Hepatic stellate cell (primary cell): ENCODE measurements around the gene PC.
"Not testable (repeated sequence)": the region's sequence is repeated elsewhere in the genome, so short reads cannot be mapped to it uniquely, and the experiment has no call there.

ENCODE experiments used
- DNase-seq: peaks from one replicate; pipeline ENCODE4 v3.0.0; 2011; ENCODE audit warnings: low spot score

Gene PC

GRCh38 chr11:66979336-66979980 lies 21.3 kb upstream of the PC start:
- no peak for DNase-seq

- DNase-seq, result no peak
These were observed 20.5 kb upstream of the PC start for GRCh38 chr11:66978717-66979116.

GRCh38 chr11:66978229-66978628 lies 20.0 kb upstream of the PC start:
- no peak for DNase-seq

- DNase-seq, result no peak
These were observed 18.7 kb upstream of the PC start for GRCh38 chr11:66976925-66977324.

- no peak for DNase-seq
These were observed 17.9 kb upstream of the PC start for GRCh38 chr11:66976028-66976467.

GRCh38 chr11:66975405-66976027 lies 17.3 kb upstream of the PC start:
- DNase-seq, result no peak

- DNase-seq, result no peak
These were observed 16.7 kb upstream of the PC start, which contains the start of gene C11orf86 for GRCh38 chr11:66974724-66975404. Gene C11orf86 (plus strand): TSS chr11:66975304. CDS start chr11:66975363, 59 bp downstream.

GRCh38 chr11:66973956-66974580 lies 15.9 kb upstream of the PC start:
- no peak for DNase-seq

GRCh38 chr11:66971488-66971887 lies 13.3 kb upstream of the PC start:
- DNase-seq, result no peak

- DNase-seq, result peak; percentile 90
These were observed 12.7 kb upstream of the PC start for GRCh38 chr11:66970807-66971442.

- DNase-seq, result no peak
These were observed 12.2 kb upstream of the PC start for GRCh38 chr11:66970371-66970806.

GRCh38 chr11:66969584-66970225 lies 11.5 kb upstream of the PC start:
- no peak for DNase-seq

GRCh38 chr11:66967670-66968425 lies 9.7 kb upstream of the PC start:
- DNase-seq, result peak; percentile 63

GRCh38 chr11:66966351-66966750 lies 8.2 kb upstream of the PC start:
- DNase-seq, result no peak

- no peak for DNase-seq
These were observed 6.3 kb upstream of the PC start for GRCh38 chr11:66964495-66964894.

- no peak for DNase-seq
These were observed 4.6 kb upstream of the PC start for GRCh38 chr11:66962801-66963200.

- DNase-seq, result no peak
These were observed 4.1 kb upstream of the PC start for GRCh38 chr11:66962247-66962646.

- DNase-seq, result not testable (repeated sequence)
These were observed 3.6 kb upstream of the PC start for GRCh38 chr11:66961691-66962213.

- DNase-seq, result no peak
These were observed 732 bp upstream of the PC start for GRCh38 chr11:66958956-66959274.

- DNase-seq, result no peak
These were observed 282 bp downstream of the PC start for GRCh38 chr11:66957971-66958231.

GRCh38 chr11:66956689-66957290 lies 1.4 kb downstream of the PC start:
- DNase-seq, result peak; percentile 54
